C4-2B (cell line): ENCODE measurements around the gene ECSCR.

Experiments used
- H3K27ac ChIP-seq: fragments of 450-650 bp; 2 replicates; pipeline ENCODE4 v1.5.1; 2017
- CTCF ChIP-seq: fragments of 450-650 bp; conservative IDR thresholded peaks from 2 replicates; pipeline ENCODE4 v1.5.1; 2017; ENCODE audit warnings: mild to moderate bottlenecking
- ZFX ChIP-seq: fragments of 450-650 bp; IDR thresholded peaks from 2 replicates; pipeline ENCODE4 v1.6.1; 2017

The ECSCR gene

DNA sequence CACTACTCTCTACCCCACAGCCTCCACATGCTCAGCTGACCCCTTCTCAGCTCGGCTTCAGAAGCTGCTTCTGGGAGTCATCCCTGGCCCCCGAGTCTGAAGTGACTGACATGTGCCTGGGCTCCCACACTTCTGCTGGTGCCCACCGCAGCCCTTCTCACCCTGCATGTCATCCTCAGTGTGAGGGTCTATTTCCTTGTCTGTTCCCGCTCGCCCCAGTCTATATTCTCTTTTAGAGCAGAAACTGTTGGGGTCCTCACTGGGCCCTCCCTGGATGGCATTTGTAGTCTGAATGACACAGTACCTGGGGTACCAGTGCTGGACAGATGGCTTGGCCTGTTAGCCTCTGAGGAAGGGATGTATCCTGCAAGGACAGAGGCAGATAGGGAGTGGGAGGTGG, 5.3 kb downstream of the ECSCR start:
- TF ChIP-seq CTCF (no peak), ZFX (no peak)

DNA sequence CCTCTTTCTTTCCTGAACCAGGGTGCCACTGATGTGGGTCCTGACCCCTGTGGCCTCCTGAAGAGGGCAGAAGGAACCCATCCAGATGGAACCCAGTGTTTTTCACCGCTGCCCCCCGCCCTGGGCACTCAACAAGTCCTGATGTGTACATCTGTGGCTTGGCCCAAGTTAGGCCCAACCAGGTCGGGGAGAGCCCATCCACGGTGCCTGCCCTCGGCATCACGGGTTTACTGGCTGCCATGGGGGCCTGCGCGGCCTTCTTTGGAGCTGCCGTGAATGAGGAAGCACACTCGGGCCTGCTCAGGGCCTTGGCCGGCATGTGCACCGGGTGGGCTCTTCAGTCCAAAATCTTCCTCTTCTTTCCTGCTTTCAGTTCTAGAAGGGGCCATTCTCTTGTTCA, 5.8 kb downstream of the ECSCR start:
- TF ChIP-seq ZFX (no peak), CTCF (no peak)
- H3K27ac ChIP-seq: no peak overlapping the region

More for the DNA sequence above, 5.3 kb downstream of the ECSCR start:
- no peak overlapping the region for H3K27ac ChIP-seq

- TF ChIP-seq ZFX (no peak), CTCF (no peak)
- H3K27ac ChIP-seq: no peak overlapping the region
Observed at GRCh38 chr5:139454568-139455290, 7.8 kb downstream of the ECSCR start.

- no peak overlapping the region for H3K27ac ChIP-seq
- TF ChIP-seq CTCF: no peak
- TF ChIP-seq ZFX: no peak
Observed at GRCh38 chr5:139453683-139454567, 8.6 kb downstream of the ECSCR start.

- TF ChIP-seq CTCF (no peak), ZFX (no peak)
- no peak overlapping the region for H3K27ac ChIP-seq
Observed at GRCh38 chr5:139451878-139452660, 10.5 kb downstream of the ECSCR start.

DNA sequence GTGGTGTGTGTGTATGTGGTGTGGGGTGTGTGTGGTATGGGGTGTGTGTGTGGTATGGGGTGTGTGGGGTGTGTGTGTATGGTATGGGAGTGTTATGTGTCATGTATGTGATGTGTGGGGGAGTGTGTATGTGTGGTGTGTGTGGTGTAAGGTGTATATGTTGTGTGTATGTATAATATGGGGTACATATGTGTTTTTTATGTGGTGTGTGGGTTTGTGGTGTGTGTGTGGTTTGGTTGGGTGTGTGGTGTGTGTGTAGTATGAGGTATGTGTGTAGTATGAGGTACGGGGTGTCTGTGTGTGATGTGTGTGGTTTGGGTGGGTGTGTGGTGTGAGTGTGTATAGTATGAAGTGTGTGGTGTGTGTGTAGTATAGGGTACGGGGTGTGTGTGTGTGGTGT, 11.4 kb downstream of the ECSCR start:
- TF ChIP-seq ZFX (no peak), CTCF (no peak)
- no peak overlapping the region for H3K27ac ChIP-seq
